Parathyroid adenoma (tissue), 2 donors: Measurements from ENCODE around the gene AQP3.

Experiments used
- H2AFZ ChIP-seq: fragments of 300-600 bp; sonication (generic); one replicate; pipeline ENCODE4 v1.7.0; 2017; ENCODE audit warnings: antibody characterized with exemption, mild to moderate bottlenecking
- H3K27ac ChIP-seq: fragments of 300-600 bp; sonication (generic); one replicate; pipeline ENCODE4 v1.7.0; 2017
- H3K27me3 ChIP-seq: fragments of 300-600 bp; sonication (generic); one replicate; pipeline ENCODE4 v1.7.0; 2017; ENCODE audit warnings: low read length; ENCODE audit not compliant: control insufficient read depth, insufficient read depth
- H3K36me3 ChIP-seq: fragments of 300-600 bp; sonication (generic); one replicate; pipeline ENCODE4 v1.7.0; 2017; ENCODE audit warnings: low read length; ENCODE audit not compliant: control insufficient read depth, insufficient read depth
- H3K4me1 ChIP-seq: fragments of 300-600 bp; sonication (generic); one replicate; pipeline ENCODE4 v1.7.0; 2017; ENCODE audit warnings: control low read depth
- H3K4me2 ChIP-seq: fragments of 300-600 bp; sonication (generic); one replicate; pipeline ENCODE4 v1.7.0; 2017; ENCODE audit warnings: low read length
- H3K4me3 ChIP-seq: fragments of 300-600 bp; sonication (generic); one replicate; pipeline ENCODE4 v1.7.0; 2017; ENCODE audit warnings: low read depth, low read length
- H3K79me2 ChIP-seq: fragments of 300-600 bp; sonication (generic); one replicate; pipeline ENCODE4 v1.7.0; 2017; ENCODE audit warnings: control low read depth
- H3K9ac ChIP-seq: fragments of 300-600 bp; sonication (generic); one replicate; pipeline ENCODE4 v1.7.0; 2017; ENCODE audit warnings: mild to moderate bottlenecking
- H3K9me3 ChIP-seq: fragments of 300-600 bp; sonication (generic); one replicate; pipeline ENCODE4 v1.7.0; 2017; ENCODE audit warnings: low read length; ENCODE audit not compliant: control insufficient read depth
- CTCF ChIP-seq: fragments of 300-600 bp; sonication (generic); IDR thresholded peaks from one replicate; pipeline ENCODE4 v1.7.0; 2017; ENCODE audit warnings: antibody characterized with exemption, mild to moderate bottlenecking
- donor health status: primary hyperparathyroidism.

Gene AQP3

DNA sequence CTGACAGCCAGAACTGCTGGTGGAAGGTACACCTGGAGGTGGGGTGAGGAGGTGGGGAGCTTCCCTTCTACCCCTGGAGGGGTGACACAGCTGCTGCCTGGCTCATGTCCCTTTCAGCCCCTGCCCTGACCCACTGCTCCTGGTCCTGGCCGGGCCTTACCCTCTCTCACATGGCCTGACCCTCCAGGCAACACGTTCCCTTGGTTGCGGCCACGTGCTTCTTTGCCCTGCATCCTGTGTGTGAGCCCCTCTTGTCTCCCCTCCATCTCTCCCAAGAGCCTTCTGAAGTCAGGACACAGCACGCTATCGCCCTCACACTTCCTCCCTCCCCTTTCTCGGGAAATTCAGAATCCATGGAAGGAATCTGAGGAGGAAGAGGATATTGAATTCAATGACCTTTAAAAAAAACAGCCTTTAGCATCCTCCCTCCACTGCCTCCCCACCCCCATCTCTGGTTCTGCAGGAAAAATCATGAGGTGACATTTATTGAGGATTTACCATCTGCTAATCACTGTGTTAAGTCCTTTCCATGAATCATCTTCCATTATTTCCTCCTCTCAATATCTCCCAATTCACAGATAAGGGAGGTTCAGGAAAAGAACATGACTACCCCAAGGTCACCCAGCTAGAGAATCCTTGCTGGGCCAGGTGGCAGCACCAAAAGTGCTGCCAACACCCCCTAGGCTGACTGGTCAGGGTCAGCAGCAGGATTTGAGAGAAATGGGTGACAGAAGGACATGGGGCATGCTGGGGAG is 8.3 kb downstream of the AQP3 start:
- H3K9ac ChIP-seq, result no peak overlapping the region
- H3K27me3 ChIP-seq, result no peaks in the 10 kb centered on the region
- no peaks in the 10 kb centered on the region for H3K9me3 ChIP-seq
- no peak overlapping the region for H3K4me3 ChIP-seq
- H3K27ac ChIP-seq, result no peak overlapping the region
- TF ChIP-seq CTCF, result no peak
- no peak overlapping the region for H2AFZ ChIP-seq
- no peaks in the 10 kb centered on the region for H3K36me3 ChIP-seq
- H3K4me1 ChIP-seq, result peaks cover 9% of the 10 kb centered on the region
- H3K4me2 ChIP-seq, result no peak overlapping the region
- H3K79me2 ChIP-seq, result no peaks in the 10 kb centered on the region

DNA sequence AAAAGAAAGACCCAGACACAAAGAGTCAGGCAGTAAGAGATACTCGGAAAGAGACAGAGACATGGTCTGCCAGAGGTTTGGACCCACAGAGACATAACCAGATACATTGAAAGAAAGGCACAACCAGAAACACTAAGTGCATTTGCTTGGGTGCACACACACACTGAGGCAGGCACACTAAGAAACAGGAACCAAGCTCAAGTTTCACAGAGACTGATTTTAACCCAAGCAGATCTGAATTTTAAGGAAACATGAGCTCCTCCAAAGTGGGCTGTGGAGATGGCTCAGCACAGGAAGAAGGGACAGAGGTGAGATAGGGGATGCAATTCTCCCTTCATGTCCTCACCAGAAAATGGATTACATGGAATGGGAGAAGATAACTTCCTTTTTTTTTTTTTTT is 9.5 kb downstream of the AQP3 start:
- no peak overlapping the region for H3K9ac ChIP-seq
- no peak overlapping the region for H2AFZ ChIP-seq
- no peak overlapping the region for H3K4me3 ChIP-seq
- no peak overlapping the region for H3K4me2 ChIP-seq
- no peaks in the 10 kb centered on the region for H3K79me2 ChIP-seq
- no peak for TF ChIP-seq CTCF
- no peaks in the 10 kb centered on the region for H3K36me3 ChIP-seq
- no peaks in the 10 kb centered on the region for H3K9me3 ChIP-seq
- peaks cover 14% of the 10 kb centered on the region for H3K4me1 ChIP-seq
- H3K27ac ChIP-seq, result no peak overlapping the region
- no peaks in the 10 kb centered on the region for H3K27me3 ChIP-seq

DNA sequence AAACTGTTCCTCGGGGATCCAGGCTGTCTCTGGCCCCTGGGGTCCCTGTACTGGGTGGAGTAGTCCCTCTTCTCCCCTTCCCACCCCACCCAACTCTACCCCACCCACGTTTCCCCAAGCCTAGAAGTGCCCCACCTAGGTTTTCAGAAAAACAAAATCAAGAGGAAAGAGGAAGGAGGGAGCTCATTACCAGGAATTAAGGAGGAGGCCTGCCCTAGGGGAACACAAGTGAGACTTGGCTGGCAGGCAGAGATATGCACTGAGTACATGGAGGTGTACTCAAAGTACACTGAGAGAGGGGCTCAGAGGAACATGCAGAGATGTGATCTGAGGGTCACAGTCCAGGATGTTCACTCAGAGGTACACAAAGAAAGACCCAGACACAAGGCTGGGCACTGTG is 10.2 kb downstream of the AQP3 start:
- Histone ChIP-seq H2AFZ (no peak overlapping the region), H3K9ac (no peak overlapping the region), H3K27me3 (no peaks in the 10 kb centered on the region), H3K4me1 (peaks cover 14% of the 10 kb centered on the region), H3K27ac (no peak overlapping the region), H3K9me3 (no peaks in the 10 kb centered on the region), H3K36me3 (no peaks in the 10 kb centered on the region), H3K79me2 (no peaks in the 10 kb centered on the region), H3K4me3 (no peak overlapping the region), H3K4me2 (no peak overlapping the region)
- TF ChIP-seq CTCF, result no peak

DNA sequence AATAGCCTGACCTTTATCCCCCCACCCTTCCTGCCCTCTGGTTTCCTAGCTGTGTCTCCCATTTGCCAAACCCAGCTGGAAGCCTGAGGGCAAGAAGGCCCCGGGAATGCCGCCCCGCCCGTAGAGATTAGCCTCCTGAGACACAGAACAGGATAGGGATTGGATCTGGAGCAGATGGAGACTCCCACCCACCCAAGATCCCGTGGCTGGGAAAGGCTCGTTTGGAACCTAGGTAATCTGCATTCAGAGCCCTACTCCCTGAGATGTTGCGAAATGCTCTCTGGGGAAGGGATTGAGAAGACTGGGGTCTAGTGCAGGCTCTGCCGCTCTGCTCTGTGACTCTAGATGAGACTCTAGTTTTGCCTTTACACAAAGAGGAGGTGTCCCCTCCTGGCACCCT is 10.9 kb downstream of the AQP3 start:
- H3K27me3 ChIP-seq, result no peaks in the 10 kb centered on the region
- H3K4me1 ChIP-seq, result peaks cover 14% of the 10 kb centered on the region
- H3K27ac ChIP-seq, result no peak overlapping the region
- H2AFZ ChIP-seq, result no peak overlapping the region
- no peak overlapping the region for H3K4me2 ChIP-seq
- no peaks in the 10 kb centered on the region for H3K36me3 ChIP-seq
- no peak overlapping the region for H3K9ac ChIP-seq
- no peaks in the 10 kb centered on the region for H3K79me2 ChIP-seq
- no peak for TF ChIP-seq CTCF
- no peak overlapping the region for H3K4me3 ChIP-seq
- H3K9me3 ChIP-seq, result no peaks in the 10 kb centered on the region

DNA sequence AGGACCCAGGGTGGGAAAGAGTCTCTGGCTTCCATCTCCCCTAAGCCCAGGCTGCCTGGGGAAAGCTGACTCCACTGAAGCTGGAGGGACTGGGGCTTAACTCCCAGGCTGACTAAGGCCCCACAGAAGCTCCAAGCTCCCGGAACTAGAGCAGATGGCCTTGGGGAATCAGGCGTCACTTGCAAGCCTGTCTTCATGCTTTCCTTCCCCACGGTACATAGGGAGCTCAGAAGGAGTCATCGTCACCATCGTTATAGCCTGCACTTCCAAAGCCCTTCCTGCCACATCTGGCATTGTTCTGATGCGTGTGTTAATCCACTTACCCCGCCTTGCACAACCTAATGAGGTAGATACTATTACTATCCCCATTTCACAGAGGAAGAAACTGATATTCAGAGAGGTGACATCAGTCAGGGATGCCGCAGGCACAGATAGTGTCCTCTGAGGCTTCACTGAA is 11.5 kb downstream of the AQP3 start:
- no peaks in the 10 kb centered on the region for H3K79me2 ChIP-seq
- no peak overlapping the region for H3K27ac ChIP-seq
- no peak for TF ChIP-seq CTCF
- no peaks in the 10 kb centered on the region for H3K36me3 ChIP-seq
- H2AFZ ChIP-seq, result no peak overlapping the region
- H3K9me3 ChIP-seq, result no peaks in the 10 kb centered on the region
- H3K4me3 ChIP-seq, result no peak overlapping the region
- no peak overlapping the region for H3K4me2 ChIP-seq
- peaks cover 14% of the 10 kb centered on the region for H3K4me1 ChIP-seq
- H3K9ac ChIP-seq, result no peak overlapping the region
- no peaks in the 10 kb centered on the region for H3K27me3 ChIP-seq
